Limb (tissue), 2 donors: ENCODE results near the gene SEC14L2.

Source experiments
- DNase-seq, 2 donors: peaks; one replicate each; pipeline ENCODE4 v3.0.0-alpha.2; 2016; ENCODE audit errors: extremely low spot score in 2 of 2

The SEC14L2 gene

DNA sequence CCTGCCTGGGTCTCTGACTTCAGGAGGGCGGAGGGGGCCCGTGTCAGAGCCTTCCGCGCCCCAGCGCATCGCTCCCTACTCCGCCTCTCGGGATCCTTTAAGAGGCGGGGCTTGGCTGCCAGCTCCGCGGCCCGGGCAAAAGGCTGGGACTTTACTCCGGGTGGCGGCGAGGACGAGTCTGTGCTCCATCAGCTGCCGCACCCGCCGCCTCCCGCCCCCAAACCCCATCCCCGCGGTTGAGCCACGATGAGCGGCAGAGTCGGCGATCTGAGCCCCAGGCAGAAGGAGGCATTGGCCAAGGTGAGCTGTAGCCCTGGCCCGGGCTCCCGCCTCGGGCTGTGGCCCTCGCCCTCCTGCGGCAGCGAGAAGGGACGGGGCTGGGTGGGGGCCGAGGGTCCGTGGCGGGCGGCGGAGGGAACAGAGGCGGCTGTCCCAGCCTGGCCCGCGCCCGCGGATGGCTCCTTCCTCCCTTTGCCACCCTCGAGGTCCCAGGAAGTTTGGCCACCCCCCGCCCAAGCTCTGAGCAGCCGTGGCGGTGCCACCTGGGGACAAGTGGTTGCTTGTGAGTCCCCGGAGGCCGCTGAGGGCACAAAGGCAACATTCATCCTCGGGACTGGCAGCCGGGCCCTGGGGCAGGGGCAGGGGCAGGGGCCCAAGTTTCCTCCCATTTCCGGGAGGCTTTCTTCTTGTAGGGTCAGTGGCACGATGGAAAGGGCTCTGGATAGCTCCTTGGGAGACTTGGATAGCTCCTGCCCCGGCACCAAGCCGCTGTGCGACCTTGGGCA, at the start of gene SEC14L2:
Gene SEC14L2, plus strand, starts transcription at position 148 of the 785 bp plus-strand sequence. Its CDS starts 99 bp downstream, at position 247.
- DNase-seq = peak; percentile 25 to 76

DNA sequence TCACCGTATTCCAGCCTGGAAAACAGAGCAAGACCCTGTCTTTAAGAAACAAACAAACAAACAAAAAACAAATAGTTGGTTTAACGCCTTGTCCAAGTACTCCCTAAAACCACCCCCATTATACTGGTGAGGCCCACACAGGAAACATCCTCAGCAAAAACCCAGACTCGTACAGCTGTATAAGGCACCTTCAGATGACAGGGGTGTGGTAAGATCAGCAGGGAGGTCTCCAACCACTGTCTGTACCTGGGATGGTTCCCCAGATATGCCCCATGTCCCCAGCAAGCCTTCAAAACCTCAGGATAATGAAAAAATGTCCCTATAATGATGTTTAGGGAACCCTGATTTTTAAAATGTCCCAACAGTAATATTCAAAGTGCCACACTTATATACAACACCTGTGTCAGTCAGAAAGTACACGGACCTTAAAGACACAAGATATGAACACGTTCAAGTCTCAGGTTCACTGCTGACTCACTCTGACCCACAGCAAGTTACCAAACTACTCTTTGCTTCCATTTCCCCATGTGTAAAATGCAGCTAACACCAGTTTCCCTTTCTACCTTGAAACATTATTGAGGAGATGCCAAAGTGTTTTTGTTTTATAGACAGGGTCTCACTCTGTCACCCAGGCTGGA, 49.4 kb upstream of the SEC14L2 start:
- DNase-seq = no peak

DNA sequence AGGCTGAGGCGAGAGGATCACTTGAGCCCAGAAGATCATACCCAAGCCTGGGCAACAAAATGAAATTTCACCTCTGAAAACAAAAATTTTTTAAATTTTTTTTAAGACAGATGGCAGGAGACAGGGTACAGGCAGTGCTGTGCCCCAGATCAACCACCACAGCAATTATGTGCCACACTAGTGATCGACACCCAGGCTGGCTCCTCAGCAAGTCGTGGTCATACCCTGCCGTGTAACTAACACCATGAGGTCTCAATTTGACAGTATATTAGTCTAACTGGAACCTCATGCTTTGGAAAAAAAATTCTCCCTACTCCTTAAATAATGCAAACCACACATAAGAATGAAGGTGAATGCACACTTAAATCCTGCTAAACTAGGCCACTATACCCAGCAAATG, 48.4 kb upstream of the SEC14L2 start:
- DNase-seq = no peak

DNA sequence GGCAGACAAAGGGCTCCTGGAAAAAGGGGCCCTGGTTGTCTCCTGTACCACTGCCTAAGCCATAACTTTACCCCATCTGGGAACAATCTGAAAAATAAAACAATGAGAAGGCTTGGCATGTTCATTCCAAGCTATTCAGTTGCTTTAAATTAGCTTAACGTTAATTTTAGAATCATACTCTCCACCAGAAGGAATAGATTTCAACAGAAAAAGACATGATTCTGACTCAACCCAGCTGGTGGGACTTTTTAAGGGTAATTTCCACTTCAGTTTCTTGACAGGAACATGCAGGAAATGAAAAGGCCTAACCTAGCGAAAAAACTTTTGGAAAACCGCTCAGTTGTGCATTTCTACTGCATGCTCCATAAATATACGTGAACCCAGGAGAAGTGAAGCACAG, 48.0 kb upstream of the SEC14L2 start:
- no peak for DNase-seq

GRCh38 chr22:30351226-30351625, 45.6 kb upstream of the SEC14L2 start:
- no peak for DNase-seq

- no peak for DNase-seq
Measured at GRCh38 chr22:30354644-30355043, 42.2 kb upstream of the SEC14L2 start.

DNA sequence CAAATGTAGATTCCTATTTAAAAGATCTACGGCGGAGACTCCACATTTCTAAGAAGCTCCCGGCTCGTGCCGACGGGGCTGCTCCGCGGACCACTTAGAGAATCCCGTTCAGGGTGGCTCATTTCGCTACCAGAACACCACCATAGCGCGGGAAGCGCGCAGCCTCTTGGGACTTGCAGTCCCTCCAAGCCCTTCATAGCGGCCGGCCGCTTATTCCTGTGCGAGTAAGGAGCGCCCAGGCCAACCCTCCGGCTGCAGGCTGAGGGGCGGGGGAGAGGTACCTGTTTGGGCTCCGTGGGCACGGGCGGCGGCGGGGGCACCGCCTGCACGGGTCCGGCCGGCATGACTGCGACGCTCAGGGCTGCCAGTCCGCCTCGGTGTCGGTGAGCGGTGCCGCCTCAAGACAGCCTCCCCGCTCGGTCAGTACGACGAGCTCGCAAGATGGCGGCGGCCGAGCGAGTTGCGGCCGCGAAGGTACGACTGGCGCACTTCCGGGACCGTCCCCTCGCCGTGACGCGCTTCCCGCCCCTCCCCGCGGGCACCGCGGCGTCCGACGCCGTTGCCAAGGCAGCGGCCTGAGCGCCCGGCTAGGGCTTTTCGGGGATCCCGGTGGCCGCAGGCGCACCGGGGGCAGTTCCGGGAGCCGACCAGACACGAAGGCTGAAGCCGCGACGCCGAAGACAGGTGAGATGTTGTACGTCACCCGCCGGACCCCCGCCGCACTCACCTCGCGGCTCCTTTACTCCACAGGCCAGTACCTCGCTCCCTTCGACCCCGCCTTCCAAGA, 40.2 kb upstream of the SEC14L2 start, which contains the start of the genes CCDC157 and SF3A1:
Gene CCDC157, plus strand, starts transcription at position 559 of the 787 bp plus-strand sequence. CDS start 8,994 bp downstream, outside the sequence.
Gene SF3A1, minus strand, starts transcription at position 446 of the 787 bp plus-strand sequence. Its CDS starts 102 bp downstream, at position 344.
- peak; percentile 93 to 94 for DNase-seq

DNA sequence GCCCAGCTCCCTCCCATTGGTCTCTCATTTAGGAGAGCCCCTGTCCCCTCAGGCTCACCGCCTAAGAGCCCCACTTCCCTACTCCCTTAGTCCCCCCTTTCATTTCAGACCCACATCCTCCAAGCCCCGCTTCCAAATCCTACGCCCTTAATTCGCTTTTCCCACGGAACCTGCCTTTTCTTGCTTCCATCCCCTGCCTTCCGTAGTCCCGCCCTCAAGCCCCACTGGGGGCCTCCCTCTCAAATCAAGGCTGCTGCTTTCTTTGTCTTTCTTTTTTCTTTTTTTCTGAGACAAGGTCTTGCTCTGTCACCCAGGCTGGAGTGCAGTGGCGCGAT, 39.6 kb upstream of the SEC14L2 start:
- DNase-seq = no peak

GRCh38 chr22:30357650-30358215, 39.1 kb upstream of the SEC14L2 start:
- DNase-seq = no peak

DNA sequence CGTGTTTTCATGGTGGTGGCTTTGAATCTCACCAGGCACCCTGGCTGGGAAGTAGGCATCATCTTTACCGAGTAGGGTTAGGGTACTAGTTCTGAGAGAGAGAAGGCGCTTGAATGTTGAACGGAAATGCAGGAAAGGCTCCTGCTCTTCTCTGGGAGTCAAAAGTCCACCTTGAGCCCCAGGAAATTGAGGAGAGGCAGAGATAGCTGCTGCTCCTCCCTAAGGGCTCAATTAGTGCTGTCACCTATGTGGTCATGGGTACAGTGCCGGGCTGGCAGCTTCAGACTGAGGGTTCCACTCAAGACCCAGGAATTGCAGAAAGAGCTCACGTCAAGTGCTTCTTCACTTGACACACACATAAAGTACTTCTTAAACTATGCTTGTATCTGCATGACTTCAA, 38.3 kb upstream of the SEC14L2 start:
- no peak for DNase-seq

- DNase-seq = no peak
Measured at GRCh38 chr22:30361916-30362650, 34.7 kb upstream of the SEC14L2 start.

- no peak for DNase-seq
Measured at GRCh38 chr22:30362651-30363281, 34.1 kb upstream of the SEC14L2 start.

DNA sequence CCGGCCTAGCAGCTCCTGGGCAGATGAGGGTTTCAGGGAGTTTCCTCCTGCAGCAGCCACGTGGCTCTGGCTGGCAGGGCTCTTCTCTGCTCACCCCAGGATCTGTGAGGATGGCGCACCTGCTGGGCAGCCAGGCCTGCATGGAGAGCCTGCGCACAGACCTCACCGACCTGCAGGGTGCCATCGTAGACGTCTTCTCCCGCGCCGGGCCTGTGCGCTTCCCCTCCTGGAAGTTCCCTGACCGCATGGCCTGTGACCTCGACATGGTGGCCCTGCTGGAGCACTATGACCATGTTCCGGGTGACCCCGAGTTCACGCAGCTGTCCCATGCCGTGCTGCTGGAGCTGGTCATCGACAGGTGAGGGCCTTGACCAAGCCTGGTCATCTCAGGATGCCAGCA, 30.9 kb upstream of the SEC14L2 start:
- DNase-seq = no peak

- no peak for DNase-seq
Measured at GRCh38 chr22:30368420-30368819, 28.4 kb upstream of the SEC14L2 start.

GRCh38 chr22:30370641-30371230, 26.1 kb upstream of the SEC14L2 start:
- DNase-seq = no peak

GRCh38 chr22:30371321-30371720, 25.5 kb upstream of the SEC14L2 start:
- DNase-seq = no peak

DNA sequence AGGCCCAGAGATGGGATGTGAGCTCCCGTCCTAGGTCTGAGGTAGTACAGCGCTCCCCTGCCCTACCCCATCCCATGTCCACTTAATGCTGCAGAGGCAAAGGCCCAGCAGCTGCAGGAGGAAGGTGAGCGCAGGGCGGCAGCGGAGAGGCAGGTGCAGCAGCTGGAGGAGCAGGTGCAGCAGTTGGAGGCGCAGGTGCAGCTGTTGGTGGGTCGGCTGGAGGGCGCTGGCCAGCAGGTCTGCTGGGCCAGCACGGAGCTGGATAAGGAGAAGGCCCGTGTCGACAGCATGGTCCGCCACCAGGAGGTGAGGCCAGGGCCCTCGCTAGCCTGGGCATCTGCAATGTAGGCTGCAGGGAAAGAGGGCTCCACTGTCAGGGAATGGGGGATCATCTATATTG, 24.8 kb upstream of the SEC14L2 start:
- DNase-seq = no peak

GRCh38 chr22:30372915-30373314, 23.9 kb upstream of the SEC14L2 start:
- no peak for DNase-seq

DNA sequence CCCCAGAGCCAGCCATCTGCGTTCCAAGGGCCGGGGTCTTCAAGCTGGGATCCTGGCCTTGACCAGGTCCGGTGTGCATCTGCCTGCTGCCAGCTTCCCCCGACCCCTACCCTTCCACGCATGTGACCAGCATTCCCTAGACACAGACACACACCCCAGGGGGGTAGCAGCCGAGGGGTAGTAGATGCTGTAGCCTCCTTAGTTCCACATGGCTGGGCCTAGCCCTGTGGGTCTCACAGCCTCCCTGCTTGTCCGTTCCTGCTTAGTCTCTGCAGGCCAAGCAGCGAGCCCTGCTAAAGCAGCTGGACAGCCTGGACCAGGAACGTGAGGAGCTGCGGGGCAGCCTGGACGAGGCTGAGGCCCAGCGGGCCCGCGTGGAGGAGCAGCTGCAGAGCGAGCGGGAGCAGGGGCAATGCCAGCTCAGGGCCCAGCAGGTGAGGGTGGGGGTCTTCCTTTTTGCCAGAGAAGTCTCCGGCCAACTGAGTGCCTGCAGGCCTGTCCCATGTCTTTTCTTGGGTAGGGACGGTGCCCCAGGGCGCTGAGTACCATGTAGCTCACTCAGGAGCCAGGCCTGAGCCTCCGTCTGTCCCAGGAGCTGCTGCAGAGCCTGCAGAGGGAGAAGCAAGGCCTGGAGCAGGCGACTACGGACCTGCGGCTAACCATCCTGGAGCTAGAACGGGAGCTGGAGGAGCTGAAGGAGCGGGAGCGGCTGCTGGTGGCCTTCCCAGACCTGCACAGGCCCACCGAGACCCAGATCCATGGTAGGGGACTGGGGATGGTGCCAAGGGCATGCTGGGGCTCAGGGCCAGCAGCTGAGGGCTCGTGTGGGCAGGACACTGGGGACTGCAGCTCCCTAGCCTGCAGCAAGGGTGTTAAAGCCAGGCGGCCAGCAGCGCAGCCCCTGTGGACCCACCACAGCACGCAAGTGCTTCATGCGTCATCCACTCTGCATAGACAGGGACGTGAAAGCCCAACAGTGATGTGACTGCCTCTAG, 23.2 kb upstream of the SEC14L2 start:
- peak in 1 of 2 donors; percentile 25 for DNase-seq
